ENCODE data around the gene INHBA.

INHBA gene

GRCh38 chr7:41652267-41652666 lies 50.6 kb downstream of the INHBA start:
- no peak for DNase-seq (ENCODE audit: low read depth)
- no peak overlapping the region for H3K4me3 ChIP-seq (ENCODE audit: low read depth, low read length)
- TF ChIP-seq CTCF (IDR thresholded peaks at IDR 0.05; ENCODE audit: low read depth, low read length, missing control alignments) = no peak

- DNase-seq (ENCODE audit: low read depth) = no peak
- no peak for TF ChIP-seq CTCF (IDR thresholded peaks at IDR 0.05; ENCODE audit: low read depth, low read length, missing control alignments)
These were observed 54.4 kb downstream of the INHBA start for GRCh38 chr7:41648501-41648900.

GRCh38 chr7:41643616-41644015 lies 59.3 kb downstream of the INHBA start:
- no peak for TF ChIP-seq CTCF (IDR thresholded peaks at IDR 0.05; ENCODE audit: low read depth, low read length, missing control alignments)
- no peak for DNase-seq (ENCODE audit: low read depth)
- H3K4me3 ChIP-seq (ENCODE audit: low read depth, low read length) = no peak overlapping the region

More at GRCh38 chr7:41648501-41648900, 54.4 kb downstream of the INHBA start:
- H3K4me3 ChIP-seq (ENCODE audit: low read depth, low read length) = no peak overlapping the region

- no peak for DNase-seq (ENCODE audit: low read depth)
- no peak for TF ChIP-seq CTCF (IDR thresholded peaks at IDR 0.05; ENCODE audit: low read depth, low read length, missing control alignments)
- no peak overlapping the region for H3K4me3 ChIP-seq (ENCODE audit: low read depth, low read length)
These were observed 61.2 kb downstream of the INHBA start for GRCh38 chr7:41641665-41642014.

- H3K4me3 ChIP-seq (ENCODE audit: low read depth, low read length) = no peak overlapping the region
- no peak for TF ChIP-seq CTCF (IDR thresholded peaks at IDR 0.05; ENCODE audit: low read depth, low read length, missing control alignments)
These were observed 61.8 kb downstream of the INHBA start for GRCh38 chr7:41641011-41641664.

GRCh38 chr7:41640487-41640886 lies 62.4 kb downstream of the INHBA start:
- no peak overlapping the region for H3K4me3 ChIP-seq (ENCODE audit: low read depth, low read length)
- no peak for TF ChIP-seq CTCF (IDR thresholded peaks at IDR 0.05; ENCODE audit: low read depth, low read length, missing control alignments)
- DNase-seq (ENCODE audit: low read depth) = no peak

More at GRCh38 chr7:41641011-41641664, 61.8 kb downstream of the INHBA start:
- no peak for DNase-seq (ENCODE audit: low read depth)

- DNase-seq (ENCODE audit: low read depth) = no peak
- no peak overlapping the region for H3K4me3 ChIP-seq (ENCODE audit: low read depth, low read length)
- TF ChIP-seq CTCF (IDR thresholded peaks at IDR 0.05; ENCODE audit: low read depth, low read length, missing control alignments) = no peak
These were observed 65.8 kb downstream of the INHBA start for GRCh38 chr7:41637049-41637448.
